ENCODE data around the gene CLEC5A.
"Not testable (repeated sequence)": the region's sequence is repeated elsewhere in the genome, so short reads cannot be mapped to it uniquely, and the experiment has no call there.

The CLEC5A gene

DNA sequence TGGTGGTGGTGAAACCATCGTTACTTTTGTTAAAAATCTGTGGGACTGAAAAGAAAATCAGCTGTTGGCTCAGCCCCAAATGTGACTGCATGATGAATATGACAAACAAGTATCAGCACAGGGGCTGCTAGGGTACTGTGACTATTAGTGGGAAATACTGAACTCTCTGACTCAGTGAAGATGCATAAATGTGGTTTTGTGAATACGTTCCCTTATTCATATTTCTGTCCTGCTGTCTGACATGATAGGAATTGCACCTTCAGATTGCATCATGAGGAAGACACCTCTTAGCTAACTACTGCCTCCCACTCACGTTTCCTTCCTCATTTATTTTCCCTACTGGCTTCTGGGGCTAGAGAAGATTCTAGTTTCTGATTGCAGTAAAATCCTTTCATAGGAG is 1.4 kb downstream of the CLEC5A start:
- DNase-seq: peak; percentile 95

DNA sequence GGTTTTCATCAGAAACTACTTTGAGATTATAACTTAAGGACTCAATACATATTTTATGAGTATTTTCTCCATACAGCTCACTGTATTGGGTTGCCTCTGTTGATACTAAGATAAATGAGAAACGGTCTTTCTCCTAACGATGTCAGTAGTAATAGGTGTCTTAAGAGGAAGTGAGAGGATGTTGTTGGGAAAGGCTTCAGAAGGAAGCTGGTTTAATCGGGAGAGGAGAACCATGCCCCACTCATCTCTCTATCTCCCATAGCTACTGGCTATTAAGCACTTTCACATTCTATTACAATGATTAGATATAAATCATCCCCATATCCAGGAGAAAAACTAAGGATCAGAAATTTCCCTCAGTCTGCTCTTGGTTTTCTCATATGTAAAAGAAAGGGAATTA is 2.0 kb downstream of the CLEC5A start:
- DNase-seq: peak; percentile 68

DNA sequence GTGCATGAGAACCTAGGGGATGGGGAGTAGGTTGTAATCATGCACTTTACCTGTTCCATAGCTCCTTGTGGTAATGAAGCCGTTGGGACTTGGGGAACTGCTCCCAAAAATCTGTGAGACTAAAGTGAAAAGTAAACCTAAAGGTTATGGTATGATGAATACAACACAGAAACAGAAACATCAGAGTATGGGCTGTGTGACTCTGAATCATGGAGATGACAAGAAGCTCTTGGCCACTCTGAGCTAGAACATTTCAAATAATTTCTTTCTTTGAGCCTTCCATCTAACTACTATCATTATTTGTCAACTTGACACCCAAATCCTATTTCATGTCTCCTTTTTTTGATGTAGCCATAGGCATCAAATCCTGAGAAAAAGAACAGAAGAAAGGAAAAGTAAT is 2.9 kb downstream of the CLEC5A start:
- peak; percentile 67 for DNase-seq

DNA sequence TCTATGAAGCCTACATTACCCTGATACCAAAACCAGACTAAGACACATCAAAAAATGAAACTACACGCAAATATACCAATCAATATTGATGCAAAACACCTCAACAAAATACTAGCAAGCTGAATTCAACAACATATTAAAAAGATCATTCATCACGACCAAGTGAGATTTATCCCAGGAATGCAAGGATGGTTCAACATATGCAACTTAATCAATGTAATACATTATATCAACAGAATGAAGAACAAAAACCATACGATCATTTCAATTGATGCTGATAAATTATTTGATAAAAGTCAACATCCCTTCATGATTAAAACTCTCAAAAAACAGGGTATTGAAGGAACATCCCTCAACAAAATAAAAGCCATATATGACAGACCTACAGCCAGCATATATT is 5.7 kb downstream of the CLEC5A start:
- no peak for DNase-seq

DNA sequence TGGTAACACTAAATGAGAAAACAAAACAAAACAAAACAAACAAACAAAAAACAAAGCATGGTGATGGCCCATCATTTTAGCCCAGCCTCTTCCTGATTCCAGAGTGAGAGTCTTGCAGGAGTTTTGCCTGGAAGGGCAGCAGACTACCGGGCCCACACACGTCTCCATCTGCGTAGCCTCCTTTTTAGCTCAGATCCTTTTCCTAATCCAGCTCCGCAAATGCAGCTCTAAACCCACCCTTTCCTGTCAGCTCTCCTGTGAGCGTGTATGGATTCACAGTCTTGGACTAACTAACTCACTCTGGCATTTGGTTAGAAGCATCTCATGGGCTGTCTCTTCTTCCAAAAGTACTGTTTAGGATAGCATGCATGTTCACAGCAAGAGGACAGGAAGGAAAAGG is 16.6 kb downstream of the CLEC5A start:
- no peak for DNase-seq

DNA sequence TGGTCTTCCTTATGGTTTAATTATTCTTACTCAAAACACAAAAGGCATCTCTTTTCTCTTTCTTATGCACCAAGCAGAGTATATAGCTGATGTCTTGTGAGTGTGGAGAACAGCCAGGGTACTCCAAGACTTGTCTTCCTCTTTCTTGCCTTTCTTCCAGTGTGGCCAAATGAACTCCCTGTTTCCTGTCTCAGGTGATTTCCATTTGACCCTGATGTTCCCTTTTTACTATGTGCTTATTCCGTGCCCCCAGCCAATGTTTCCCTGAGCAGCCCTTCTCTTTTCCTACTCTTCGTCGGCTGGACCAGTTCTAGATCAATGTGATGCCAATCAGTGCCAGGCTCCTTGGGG is 18.0 kb downstream of the CLEC5A start:
- DNase-seq: no peak

DNA sequence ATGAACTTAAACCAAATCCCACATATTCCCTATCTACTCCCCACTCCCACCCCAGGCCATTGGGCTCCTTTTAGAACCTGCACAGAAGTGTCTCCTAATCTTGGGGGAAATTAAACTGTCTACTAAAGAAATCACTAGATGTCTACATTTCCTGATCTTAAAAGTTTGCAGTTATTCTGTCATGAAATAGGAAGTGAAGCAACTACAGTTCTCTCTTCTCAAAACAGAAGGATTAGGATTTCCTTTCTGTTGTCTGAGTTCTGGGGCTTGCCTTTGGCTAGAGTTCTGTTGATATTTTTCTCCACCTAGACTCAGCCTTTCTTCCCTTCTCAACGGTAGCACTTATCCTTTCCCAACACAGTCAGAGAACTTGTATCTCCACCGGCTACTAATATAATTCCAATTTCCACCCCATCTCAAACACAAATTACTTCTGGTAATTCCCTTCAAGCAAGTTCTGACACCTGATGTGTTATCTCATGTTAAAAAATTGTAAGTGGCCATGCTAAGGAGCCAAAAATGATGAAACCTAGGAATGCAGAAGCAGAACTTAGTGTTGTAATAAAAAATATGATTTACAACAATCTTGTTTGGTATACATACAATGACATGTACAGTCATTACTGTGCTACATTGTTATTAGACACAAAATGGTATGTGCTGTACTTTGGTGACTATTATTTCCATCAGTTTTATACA is 18.5 kb downstream of the CLEC5A start:
- peak; percentile 36 for DNase-seq

DNA sequence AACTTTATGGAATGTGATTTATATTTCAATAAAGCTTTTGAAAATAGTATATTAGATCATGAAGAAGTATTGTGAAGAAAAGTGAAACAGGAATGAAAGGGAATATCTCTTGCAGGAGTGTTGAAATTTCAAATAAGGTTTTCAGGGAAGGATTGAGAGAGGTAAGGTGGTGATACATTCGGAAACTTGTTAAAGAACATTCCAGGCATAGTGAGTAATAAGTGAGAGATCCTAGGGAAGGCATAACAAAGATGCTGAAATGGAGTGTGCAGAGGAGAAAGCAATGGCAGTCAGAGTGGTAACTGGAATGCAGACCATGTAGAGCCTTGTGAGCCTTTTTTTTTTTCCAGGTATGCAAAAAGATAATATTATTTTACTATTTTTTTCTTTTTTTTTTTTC is 26.5 kb downstream of the CLEC5A start:
- DNase-seq: no peak

DNA sequence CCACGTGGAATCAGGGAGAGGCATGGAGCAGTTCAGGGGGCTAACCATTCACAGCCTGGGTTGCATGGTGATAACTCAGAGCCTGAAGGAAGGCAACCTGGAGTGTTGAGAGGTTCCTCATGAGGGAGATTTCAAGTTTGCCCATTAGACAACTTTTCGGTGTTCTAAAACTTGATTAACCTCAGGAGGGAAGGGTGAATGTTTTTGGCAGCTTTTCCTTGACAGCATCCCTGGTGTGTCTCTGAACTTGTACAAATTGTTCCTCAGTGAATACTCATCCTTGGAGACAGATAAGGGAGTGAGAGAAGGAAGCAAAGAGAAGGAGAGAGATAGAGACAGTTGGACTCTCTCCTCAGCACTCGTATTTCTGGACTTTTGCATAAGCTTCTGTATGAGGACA is 30.7 kb downstream of the CLEC5A start, which contains the start of gene OR9A4:
Gene OR9A4 (plus strand): TSS at position 301 of the 400 bp plus-strand sequence. CDS start 2,477 bp downstream, outside the sequence.
- no peak for DNase-seq

DNA sequence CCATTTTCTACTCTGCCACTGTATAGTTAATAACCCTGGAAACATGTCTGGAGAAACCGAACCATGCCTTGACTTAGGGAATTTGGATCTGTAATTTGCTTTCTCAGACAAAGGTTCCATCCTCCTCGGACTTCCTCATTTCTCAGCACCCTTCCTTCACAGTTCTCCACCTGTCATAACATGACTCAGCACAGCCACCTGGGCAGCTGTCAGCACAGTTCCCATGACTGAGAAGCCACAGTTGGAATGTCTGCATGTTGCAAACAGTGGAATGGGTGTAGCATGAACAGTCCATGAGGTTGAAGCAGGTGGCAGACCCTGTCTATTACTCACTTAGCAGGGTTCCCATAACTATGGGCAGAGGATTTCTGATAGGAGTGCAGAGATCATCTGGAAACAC is 31.2 kb downstream of the CLEC5A start:
- no peak for DNase-seq

DNA sequence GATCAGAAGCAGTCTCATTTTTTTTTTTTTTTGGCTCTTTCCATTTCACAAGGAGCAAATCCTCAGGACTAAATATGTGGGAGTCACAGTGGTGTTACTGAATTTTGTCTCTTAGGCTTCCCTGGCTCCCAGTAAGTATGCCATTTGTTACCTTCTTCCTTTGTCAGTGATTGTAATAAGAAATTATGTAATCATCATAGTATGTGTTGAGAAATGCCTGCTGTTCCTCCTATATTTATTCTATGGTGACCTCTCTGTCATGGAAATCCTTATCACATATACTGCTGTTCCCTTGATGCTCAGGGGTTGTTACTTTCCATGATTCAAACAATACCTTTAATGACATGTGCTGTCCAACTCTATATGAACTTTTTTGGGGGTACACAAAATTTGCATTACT is 35.4 kb downstream of the CLEC5A start:
- DNase-seq: peak; percentile 18

DNA sequence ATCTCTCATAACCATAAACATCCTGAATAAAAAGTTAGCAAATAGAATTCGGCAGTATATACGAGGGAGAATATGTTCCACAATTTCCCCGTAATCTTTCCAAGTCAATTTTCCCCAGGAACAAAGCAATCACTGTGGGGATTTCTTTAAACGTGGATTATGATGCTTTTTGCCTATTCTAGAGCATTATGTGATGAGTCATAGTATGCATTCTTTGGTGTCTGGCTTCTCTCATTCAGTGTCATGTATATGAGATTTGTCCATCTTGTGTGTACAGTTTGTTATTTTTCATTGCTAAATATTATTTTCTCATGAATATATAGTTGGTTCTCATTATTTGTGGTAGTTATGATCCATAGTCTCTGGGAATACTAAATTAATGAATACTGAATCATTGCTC is 40.5 kb downstream of the CLEC5A start:
- DNase-seq: no peak

DNA sequence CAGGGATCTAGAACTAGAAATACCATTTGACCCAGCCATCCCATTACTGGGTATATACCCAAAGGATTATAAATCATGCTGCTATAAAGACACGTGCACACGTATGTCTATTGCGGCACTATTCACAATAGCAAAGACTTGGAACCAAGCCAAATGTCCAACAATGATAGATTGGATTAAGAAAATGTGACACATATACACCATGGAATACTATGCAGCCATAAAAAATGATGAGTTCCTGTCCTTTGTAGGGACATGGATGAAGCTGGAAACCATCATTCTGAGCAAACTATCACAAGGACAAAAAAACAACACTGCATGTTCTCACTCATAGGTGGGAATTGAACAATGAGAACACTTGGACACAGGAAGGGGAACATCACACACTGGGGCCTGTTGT is 47.4 kb downstream of the CLEC5A start:
- not testable (repeated sequence) for DNase-seq

DNA sequence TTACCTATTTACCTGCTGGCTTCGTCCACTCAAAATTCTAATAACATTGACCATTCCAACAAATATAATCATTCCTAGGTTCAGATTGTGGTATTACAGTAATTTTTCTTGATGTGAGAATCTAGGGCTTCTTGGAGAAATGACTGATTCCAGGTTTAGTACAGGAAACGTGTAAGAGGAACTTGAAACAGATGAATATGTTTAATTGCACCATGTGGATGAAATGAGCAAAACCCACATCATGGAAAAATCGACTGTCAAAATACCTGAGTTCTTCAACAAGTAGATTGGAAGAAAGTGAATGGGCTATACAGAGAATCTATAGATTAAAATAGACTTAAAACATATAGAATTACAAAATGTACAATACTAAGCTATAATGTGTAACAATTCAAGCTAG is 55.4 kb downstream of the CLEC5A start:
- DNase-seq: peak; percentile 38

DNA sequence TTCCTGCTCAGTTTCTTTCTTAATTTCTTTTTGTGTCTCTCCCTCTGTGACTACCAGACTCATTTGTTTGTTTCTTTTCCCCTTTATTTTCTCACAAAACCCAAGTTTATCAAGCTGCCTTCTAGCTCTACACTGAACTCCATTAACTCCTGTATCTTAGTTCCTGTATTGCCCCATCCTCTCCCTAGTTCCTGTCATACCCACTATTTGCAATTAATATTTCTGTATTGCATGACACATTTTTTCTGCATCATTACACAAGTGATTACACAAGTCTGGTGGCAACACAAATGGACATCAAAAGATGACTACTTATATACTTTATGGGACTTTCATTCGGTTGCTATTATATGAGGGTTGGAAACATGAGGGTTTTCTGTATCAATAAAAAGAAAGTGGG is 57.5 kb downstream of the CLEC5A start:
- DNase-seq: peak; percentile 92

DNA sequence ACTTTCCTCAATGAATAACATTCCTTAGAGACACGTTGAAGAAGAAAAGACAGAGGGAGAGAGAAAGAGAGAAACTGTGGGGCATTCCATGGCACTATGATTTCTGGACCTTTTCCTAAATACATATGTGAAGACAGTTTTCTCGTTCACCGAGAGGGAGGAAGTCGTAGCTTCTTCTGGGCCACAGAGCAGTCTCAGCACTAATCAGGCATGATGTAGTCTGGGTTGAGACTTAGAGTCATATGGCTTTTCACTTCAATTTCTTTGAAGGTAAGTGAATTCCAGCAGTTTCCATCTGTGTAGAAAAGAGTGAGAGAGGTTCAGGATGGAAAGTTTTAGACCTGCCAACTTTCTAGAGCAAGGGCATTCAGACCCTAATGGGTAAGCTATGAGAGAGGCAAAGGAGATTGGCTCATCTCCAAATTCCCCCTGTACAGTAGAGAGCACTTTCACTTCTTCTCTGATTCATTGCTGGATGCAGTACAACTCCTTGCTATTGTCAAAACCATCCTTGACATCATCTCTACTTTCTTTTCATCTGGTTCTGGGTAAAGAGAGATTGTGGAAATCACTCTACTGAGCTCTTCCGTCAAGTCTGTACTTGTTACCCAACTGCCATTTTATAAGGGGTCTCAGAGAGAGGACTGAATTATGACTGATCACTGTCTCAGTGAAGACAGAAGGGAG is 62.1 kb downstream of the CLEC5A start:
- peak; percentile 89 for DNase-seq

DNA sequence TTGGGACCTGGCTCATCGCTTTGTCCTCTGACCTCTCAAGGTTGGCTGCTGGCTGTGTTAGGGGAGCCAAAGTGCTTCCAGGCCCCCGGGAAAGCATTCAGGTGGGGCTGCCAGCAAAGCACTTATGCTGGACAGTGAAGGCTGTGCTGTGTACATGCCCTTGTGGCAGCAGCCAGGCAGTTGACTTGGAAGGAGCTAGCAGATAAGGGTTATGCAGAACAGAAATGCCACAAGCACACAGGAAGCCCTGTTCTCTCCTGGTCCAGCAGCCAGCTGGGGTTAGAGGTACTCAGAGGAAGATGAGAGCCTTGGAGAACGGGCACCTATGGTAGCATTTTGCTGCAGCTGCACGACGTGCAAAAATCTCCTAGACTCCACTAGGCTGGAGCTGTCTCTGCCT is 65.8 kb downstream of the CLEC5A start:
- no peak for DNase-seq

DNA sequence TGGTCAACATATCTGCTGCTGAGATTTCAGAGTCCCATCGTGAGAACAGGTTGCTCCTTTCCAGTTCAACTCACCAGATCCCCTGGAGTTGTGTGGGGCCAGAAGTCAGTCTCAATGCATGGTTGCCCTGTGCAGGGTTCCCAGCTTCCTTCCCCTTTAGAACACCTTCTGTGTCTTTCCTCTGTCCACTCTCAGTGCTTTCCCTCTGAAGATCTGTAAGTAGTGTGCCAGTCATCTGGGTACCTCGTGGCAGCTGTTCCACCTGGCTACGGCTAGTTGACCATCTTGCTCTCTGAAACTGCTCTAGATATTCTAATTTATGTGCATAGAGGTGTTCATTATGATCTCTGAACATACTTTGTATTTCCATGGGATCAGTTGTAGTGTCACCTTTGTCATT is 69.4 kb downstream of the CLEC5A start:
- DNase-seq: no peak

Data from suppressor macrophage treated with lipopolysaccharide for 4 hours (primary cell).